RWPE1 (cell line): Measurements from ENCODE around the gene RBP4.

Experiments
- CTCF ChIA-PET: fragments of 350-600 bp; sonication (Branson Sonifier 250); formaldehyde crosslinking; extraction: SDS; loops from one replicate; lab custom pipeline; 2021; lab: Yijun Ruan, JAX
- POLR2A ChIA-PET: fragments of 400-600 bp; formaldehyde crosslinking; extraction: SDS; loops from one replicate; lab custom pipeline; 2020; ENCODE audit warnings: antibody characterized with exemption; ENCODE audit not compliant: low non-redundant PET; lab: Yijun Ruan, JAX
- DNase-seq: peaks from one replicate; pipeline ENCODE4 v3.0.0; 2012; ENCODE audit warnings: low spot score
- H3K27ac ChIP-seq: fragments of 450-650 bp; 2 replicates; pipeline ENCODE4 v1.5.1; 2017
- CTCF ChIP-seq: fragments of 450-650 bp; conservative IDR thresholded peaks from 2 replicates; pipeline ENCODE4 v1.5.1; 2017; ENCODE audit warnings: low read depth, mild to moderate bottlenecking

Gene RBP4

GRCh38 chr10:93572606-93573005 is 28.4 kb downstream of the RBP4 start:
- no peak for DNase-seq
- no peak for TF ChIP-seq CTCF
- no peak overlapping the region for H3K27ac ChIP-seq
- POLR2A ChIA-PET, result no interaction called here
- CTCF ChIA-PET, result no interaction called here

- H3K27ac ChIP-seq, result no peak overlapping the region
- no peak for DNase-seq
- POLR2A ChIA-PET, result no interaction called here
- CTCF ChIA-PET, result no interaction called here
- no peak for TF ChIP-seq CTCF
Measured at GRCh38 chr10:93570383-93570782, 30.7 kb downstream of the RBP4 start.

GRCh38 chr10:93568105-93568390 is 33.0 kb downstream of the RBP4 start:
- CTCF ChIA-PET, result interaction anchor here (0.5 to 0.7 kb wide), 5 partner anchors 23 to 304 kb away, joined by 3 to 5 read pairs (median 3); no protein-coding TSS in a partner anchor
- H3K27ac ChIP-seq, result no peak overlapping the region
- POLR2A ChIA-PET, result interaction anchor here (0.6 kb wide), 1 partner anchor 844 kb away, joined by 3 read pairs; no protein-coding TSS in a partner anchor
- TF ChIP-seq CTCF, result no peak
- DNase-seq, result no peak

GRCh38 chr10:93567277-93568104 is 33.5 kb downstream of the RBP4 start:
- POLR2A ChIA-PET, result interaction anchor here (0.6 kb wide), 1 partner anchor 844 kb away, joined by 3 read pairs; no protein-coding TSS in a partner anchor
- no peak overlapping the region for H3K27ac ChIP-seq
- no peak for DNase-seq
- CTCF ChIA-PET, result interaction anchor here (0.5 to 0.7 kb wide), 5 partner anchors 22 to 1652 kb away, joined by 3 to 7 read pairs (median 3); no protein-coding TSS in a partner anchor
- no peak for TF ChIP-seq CTCF

- no peak for TF ChIP-seq CTCF
- DNase-seq, result no peak
- POLR2A ChIA-PET, result no interaction called here
- H3K27ac ChIP-seq, result no peak within 1 kb of the TSS
- CTCF ChIA-PET, result interaction anchor here (0.6 kb wide), 1 partner anchor 1651 kb away, joined by 7 read pairs; no protein-coding TSS in a partner anchor
Measured at GRCh38 chr10:93566435-93567276, 34.4 kb downstream of the RBP4 start, which contains the start of gene FFAR4. TSS of gene FFAR4 (plus strand) at chr10:93566665. CDS start at chr10:93566721, 56 bp downstream.

- H3K27ac ChIP-seq, result no peak overlapping the region
- no peak for DNase-seq
- ChIA-PET POLR2A (no interaction called here), CTCF (interaction anchor here (0.6 to 0.7 kb wide), 2 partner anchors 10 to 493 kb away, joined by 3 read pairs; no protein-coding TSS in a partner anchor)
- TF ChIP-seq CTCF, result no peak
Measured at GRCh38 chr10:93565446-93565845, 35.6 kb downstream of the RBP4 start.
